ENCODE results near the gene RGS6.

RGS6 gene

DNA sequence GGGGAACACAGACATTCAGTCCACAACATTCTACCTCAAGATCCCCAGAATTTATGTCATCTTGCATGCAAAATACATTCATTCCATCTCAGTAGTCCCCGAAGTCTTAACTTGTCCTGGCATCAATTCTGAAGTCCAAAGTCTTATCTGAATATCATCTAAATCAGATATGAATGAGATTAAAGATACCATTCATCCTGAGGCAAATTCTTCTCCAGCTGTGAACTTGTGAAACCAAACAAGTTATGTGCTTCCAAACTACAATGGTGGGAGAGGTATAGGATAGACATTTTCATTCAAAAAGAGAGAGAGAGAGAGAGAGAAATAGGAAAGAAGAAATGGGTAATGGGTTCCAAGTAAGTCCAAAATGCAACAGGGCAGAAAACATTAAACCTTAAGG is 571.0 kb downstream of the RGS6 start:
- DNase-seq (ENCODE audit: low read depth), result no peak

DNA sequence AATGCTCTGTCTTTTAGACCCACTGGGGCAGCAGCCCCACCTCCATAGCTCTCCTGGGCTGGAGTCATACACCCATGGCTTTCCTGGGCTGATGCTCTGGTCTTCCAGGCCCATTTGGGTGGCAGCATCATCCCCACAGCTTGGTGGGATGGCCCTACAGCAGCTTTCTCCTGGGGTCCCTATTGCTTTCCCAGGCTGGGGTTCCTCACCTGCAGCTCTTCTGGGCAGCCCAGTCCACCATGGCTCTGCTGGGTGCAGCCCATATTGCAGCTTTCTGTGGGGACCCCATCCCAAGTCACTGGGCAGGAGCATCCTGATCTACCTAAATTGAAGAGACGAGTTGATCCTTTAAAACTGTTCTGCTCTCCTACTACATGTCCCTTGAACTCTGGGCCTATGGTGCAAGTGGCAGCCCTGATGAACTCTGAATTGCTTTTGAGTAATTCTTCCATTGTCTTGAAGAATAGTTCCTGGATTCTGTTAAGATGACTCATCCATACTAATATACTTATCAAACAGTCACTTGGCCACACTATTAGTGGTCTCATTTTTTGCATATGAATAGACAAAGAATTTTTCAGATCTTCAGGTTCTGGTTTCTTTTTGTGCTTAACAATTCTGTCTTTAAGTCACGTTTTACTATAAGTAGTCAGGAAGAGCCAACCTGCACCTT is 571.6 kb downstream of the RGS6 start:
- DNase-seq (ENCODE audit: low read depth), result no peak

GRCh38 chr14:72510566-72510965 is 578.3 kb downstream of the RGS6 start:
- no peak for DNase-seq (ENCODE audit: low read depth)

DNA sequence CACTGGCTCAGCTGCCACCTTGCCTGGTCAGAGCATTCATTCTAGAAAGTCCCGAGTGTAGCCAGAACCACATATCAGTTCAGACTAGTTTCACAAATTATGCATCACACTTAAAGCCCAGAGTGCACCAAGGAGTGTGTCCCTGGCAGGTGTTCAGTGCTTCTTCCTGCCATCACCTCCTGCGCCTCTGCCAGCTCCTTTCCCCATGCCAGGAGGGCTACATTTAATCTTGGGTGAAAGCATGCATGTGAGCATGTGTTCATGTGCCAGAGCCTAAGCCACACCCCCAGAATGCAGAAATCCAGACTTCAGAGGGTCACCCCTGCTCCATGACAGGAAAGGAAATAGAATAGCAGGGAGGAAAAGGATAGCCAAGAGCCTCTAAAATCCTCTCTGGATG is 580.1 kb downstream of the RGS6 start:
- DNase-seq (ENCODE audit: low read depth), result no peak

DNA sequence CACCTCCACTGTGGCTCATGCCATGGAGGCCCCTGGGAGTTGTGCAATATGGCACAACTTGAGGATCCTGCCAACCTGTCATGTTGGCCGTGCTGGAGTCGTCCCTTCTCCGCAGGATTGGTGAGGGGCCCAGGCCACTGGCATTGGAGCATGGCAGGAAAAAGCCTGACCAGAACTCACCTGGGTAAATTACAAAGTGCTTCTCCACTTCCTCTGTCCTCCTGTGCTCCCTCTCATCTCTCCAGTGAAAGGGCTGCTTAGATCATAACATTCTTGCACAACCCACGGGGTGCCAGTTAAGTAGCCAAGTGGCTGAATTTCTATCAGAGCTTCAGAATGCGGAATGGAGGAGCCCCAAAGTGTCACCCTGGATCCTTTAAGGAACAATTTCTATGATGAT is 580.7 kb downstream of the RGS6 start:
- no peak for DNase-seq (ENCODE audit: low read depth)

- no peak for DNase-seq (ENCODE audit: low read depth)
Observed at GRCh38 chr14:72513346-72513745, 581.1 kb downstream of the RGS6 start.

GRCh38 chr14:72513965-72514659 is 581.9 kb downstream of the RGS6 start:
- no peak for DNase-seq (ENCODE audit: low read depth)

DNA sequence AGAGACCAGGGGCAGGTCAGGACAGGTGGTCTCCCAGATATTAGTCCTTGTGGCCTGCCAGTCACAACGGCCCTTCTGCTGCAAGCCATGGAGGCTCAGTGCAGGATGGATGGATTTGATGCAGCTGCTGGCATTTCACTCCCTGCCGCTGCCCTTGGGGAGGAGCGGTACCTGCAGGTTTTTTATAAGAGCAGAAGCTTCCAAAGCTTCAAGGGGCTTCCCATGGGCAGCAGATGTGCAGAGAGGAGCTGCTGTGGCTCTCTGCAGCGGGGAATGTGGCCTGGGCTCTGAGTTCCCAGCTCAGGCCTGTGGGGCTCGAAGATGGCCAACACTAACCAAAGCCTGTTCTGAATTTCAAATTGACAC is 582.4 kb downstream of the RGS6 start:
- no peak for DNase-seq (ENCODE audit: low read depth)

DNA sequence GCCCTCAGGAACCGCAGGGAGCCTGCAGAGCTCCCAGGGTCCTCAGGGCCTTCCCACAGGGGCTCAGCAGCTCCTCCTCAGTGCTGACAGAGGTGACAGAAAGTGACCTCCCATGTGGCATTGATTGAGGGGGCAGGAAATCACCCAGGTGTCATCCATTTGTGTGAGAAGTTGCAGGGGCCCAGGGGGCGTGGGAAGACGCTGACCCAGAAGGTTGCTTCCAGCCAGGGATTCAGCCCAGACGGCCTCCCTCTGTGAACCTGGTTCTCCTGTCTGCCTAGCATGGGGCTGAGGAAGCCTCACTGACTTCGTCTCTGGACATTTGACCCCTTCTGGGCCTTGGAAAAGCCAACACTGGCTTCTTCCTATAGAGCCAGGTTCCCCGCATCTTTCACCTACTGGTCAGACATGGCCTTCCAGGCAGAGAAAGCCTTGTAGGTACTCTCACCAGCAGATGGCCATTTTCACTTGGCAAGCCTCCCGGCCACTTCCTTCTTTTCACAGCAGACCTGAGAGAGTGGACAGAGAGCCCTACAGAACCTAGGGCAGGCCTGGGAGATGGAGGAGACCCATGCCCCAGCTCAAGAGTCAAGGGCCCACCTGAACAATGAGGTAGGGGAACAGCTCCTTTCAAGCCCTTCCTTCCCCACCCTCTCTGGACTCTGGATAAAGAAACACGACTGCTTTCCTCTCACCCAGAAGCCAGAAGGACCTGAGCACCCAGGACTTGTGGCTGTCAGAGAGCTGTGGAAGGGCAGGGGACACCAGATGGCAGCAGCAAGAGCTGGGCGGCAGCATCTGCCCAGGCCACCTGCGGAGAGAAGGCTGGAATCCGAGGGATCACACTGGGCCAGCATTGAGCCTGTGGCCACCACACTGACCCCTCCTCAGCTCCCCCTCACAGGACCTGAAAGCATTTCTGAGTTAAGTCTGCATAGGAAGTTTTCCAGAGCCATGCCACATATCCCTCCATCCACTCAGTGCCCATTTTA is 583.8 kb downstream of the RGS6 start:
- no peak for DNase-seq (ENCODE audit: low read depth)

DNA sequence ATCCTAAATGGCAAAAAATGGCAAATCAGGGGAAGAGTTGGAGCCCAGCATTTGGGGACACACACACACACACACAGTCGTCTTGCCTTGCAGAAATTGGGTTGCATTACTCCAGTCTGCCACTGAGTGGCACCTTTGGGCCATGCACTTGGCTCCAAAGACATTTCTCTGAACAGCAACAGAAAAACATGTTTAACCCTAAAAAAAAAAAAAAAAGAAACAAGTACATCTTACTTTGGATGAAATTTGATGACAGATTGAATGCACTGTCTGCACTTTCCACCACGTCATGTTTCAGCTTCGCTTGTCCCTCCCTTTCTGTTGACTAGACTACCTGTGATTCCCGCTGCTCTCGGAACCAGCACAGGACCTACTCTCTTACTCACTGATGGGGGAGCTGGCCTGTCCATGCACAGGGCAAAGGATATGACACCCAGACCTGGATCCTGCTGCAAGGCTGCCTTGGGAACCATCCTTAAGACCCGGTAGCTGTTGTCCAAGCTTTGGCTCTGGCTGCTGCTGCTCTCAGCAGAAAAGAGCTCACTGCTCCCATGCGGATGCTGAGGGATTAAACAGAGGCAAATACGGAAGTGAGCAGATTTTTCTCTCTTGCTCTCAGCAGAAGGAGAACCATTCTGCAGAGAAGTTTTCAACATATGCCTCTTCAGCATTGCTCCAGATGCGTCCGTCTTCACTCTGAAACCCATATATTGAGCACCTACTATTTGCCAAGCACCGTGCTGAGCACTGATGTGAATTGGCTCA is 584.9 kb downstream of the RGS6 start:
- peak; percentile 62 for DNase-seq (ENCODE audit: low read depth)

DNA sequence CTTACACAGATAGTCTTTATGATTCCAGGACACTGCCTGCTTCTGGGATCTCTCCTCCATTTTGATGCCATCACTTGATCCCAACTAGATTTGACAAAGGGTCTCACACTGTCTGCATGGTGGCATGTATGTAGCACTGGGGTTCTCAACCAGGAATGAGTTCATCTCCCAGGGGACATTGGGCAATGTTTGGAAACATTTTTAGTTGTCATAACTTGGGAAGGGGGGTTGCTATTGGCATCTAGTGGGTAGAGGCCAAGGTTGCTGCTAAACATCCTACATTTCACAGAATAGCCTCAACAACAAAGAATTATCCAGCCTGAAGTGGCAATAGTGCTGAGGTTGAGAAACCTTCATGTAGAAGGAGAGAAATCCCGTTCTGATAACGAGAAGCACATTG is 585.5 kb downstream of the RGS6 start:
- no peak for DNase-seq (ENCODE audit: low read depth)

DNA sequence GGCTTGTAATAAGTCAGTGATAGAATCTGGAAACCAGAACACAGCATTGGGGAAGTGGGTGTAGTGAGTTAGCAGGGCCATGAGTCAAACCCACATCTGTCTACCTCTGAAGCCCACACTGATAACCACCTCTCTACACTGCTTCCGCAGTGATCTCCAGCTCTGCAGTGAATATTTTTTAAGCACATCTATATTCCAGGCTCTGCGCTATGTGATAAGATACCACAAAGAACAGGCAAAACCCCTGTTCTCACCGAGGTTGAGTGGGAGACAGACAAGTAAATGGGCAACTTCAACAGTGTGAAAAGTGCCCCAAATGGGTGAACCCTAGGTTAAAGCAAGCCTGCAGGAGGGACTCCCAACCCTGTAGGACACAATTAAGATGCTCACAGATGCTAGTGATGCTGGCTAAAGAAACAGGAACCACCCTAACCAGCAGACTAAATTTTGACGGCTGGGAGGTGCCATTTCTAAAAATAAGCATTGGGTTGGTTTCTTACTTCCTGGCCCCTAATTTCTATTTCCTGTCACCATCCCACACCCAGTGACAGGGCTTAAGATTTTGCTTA is 586.7 kb downstream of the RGS6 start:
- DNase-seq (ENCODE audit: low read depth), result peak; percentile 21

- DNase-seq (ENCODE audit: low read depth), result no peak
Observed at GRCh38 chr14:72519543-72519942, 587.3 kb downstream of the RGS6 start.

- no peak for DNase-seq (ENCODE audit: low read depth)
Observed at GRCh38 chr14:72521045-72521444, 588.8 kb downstream of the RGS6 start.

- DNase-seq (ENCODE audit: low read depth), result no peak
Observed at GRCh38 chr14:72521968-72522741, 589.9 kb downstream of the RGS6 start.

GRCh38 chr14:72522847-72523246 is 590.6 kb downstream of the RGS6 start:
- DNase-seq (ENCODE audit: low read depth), result no peak

- no peak for DNase-seq (ENCODE audit: low read depth)
Observed at GRCh38 chr14:72523424-72524294, 591.4 kb downstream of the RGS6 start.

DNA sequence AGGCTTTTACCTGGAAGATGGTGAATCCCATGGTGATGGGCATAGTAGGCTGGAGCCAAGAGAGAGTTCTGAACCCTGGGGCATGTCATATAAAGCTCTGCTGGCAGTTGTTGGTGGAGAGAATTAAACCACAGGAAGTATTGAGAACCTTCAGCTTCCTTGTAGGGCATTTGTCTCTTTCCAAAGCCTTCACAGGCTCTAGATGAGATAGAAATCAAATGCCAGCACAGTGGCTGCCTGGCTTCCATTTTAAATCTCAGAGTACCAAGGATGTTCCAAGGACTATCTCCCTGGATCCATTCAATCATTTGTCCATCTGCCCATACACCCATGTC is 592.0 kb downstream of the RGS6 start:
- no peak for DNase-seq (ENCODE audit: low read depth)

DNA sequence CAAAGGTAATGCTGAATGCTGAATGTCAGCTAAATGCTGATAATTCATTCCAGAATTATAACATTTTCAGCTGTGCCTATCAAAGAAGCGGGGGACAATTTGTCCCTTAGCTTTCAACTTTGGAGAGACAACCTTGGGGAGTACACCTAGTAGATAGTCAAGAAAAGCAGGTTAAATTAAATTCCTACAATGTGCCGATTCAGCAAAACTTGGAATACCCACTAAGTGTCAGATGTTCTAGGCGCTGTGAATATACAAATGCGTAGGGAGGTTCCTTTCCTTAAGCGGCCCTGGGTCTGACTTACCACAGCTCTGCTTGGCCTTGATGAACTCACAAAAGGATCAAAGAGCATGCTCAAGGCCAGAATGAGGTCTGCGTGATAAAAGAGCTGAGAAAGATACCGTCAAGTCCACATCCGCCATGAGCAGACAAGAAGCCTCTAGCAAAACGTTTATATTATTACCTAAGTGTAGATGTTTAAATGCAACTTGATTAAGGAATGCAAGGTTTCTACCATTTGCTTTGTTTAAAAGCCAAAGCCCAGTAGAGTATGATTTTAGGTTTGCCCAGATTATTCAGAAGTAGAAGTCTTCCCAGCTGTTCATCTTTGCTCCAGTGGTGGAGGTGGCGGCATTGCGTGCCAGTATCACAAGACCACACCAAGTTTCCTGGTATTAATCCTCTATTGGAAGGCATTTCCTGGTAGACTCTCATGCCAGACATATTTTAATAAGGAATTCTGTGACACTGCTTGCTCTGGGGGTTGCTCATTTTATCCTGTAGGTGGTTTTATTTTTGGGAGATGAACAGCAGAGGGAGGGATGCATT is 593.1 kb downstream of the RGS6 start:
- DNase-seq (ENCODE audit: low read depth), result no peak

Measured in activated T-cell treated with anti-CD3 and anti-CD28 coated beads for 48 hours (primary cell).